CD4-positive, alpha-beta T cell treated with Interleukin-2 at 100 ng/mL for 4 hours (primary cell): ENCODE measurements around the gene PRMT1.

Experiments
- DNase-seq: peaks from one replicate; pipeline ENCODE4 v3.0.0-alpha.2; 2020; ENCODE audit warnings: low spot score

The PRMT1 gene

DNA sequence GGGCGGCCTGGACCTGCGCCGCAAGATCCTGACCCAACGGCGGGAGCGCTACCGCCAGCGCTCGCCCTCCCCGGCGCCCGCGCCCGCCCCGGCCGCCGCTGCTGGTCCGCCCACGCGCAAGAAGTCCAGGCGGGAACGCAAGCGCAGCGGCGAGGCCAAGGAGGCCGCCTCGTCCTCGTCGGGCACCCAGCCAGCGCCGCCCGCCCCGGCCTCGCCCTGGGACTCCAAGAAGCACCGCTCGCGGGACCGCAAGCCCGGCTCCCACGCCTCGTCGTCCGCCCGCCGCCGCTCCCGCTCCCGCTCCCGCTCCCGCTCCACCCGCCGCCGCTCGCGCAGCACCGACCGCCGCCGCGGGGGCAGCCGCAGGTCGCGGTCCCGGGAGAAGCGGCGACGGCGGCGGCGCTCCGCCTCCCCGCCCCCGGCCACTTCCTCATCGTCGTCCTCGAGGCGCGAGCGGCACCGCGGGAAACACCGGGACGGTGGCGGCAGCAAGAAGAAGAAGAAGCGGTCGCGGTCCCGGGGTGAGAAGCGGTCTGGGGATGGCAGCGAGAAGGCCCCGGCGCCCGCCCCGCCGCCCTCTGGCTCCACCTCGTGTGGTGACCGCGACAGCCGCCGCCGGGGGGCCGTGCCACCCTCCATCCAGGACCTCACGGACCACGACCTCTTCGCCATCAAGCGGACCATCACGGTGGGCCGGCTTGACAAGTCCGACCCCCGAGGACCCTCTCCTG lies 25.1 kb upstream of the PRMT1 start:
- DNase-seq: no peak

DNA sequence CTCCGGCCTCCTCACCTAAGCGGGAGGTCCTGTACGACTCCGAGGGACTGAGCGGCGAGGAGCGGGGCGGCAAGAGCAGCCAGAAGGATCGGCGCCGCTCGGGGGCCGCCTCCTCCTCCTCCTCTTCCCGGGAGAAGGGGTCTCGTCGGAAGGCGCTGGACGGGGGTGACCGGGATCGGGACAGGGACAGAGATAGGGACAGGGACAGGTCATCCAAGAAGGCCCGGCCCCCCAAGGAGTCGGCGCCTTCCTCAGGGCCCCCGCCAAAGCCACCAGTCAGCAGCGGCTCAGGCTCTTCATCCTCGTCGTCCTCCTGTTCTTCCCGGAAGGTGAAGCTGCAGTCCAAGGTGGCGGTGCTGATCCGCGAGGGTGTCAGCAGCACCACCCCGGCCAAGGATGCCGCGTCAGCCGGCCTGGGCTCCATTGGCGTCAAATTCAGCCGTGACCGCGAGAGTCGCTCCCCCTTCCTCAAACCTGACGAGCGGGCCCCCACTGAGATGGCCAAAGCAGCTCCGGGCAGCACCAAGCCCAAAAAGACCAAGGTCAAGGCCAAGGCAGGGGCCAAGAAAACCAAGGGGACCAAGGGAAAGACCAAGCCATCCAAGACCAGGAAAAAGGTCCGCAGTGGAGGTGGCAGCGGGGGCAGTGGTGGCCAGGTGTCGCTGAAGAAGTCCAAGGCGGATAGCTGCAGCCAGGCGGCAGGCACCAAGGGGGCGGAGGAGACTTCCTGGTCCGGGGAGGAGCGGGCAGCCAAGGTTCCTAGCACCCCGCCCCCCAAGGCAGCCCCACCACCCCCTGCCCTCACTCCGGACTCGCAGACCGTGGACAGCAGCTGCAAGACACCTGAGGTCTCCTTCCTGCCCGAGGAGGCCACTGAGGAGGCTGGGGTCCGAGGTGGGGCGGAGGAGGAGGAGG lies 24.3 kb upstream of the PRMT1 start:
- DNase-seq: no peak

DNA sequence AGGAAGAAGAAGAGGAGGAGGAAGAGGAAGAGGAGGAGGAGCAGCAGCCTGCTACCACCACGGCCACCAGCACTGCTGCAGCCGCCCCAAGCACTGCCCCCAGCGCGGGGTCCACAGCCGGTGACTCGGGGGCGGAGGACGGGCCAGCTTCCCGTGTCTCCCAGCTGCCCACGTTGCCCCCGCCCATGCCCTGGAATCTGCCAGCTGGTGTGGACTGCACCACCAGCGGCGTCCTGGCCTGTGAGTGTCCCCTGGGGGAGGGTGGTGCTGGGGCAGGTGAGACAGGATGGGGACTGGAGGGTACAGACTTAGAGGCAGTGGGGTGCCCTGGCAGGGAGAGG lies 23.6 kb upstream of the PRMT1 start:
- no peak for DNase-seq

DNA sequence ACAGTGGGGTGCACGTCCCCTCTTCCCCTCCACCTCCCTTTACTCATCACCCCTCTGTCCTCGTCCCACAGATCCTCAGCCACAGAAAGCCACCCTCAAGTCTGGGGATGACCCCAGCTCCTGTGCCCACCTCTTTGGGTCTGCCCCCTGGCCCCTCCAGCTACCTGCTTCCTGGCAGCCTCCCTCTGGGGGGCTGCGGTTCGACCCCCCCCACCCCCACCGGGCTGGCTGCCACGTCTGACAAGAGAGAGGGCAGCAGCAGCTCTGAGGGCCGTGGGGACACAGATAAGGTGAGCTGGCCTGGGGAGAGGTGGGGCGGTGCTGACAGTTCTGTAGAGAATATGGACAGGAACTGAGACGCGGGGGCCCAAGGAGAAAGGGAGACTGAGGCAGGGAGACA lies 22.5 kb upstream of the PRMT1 start:
- DNase-seq: no peak

DNA sequence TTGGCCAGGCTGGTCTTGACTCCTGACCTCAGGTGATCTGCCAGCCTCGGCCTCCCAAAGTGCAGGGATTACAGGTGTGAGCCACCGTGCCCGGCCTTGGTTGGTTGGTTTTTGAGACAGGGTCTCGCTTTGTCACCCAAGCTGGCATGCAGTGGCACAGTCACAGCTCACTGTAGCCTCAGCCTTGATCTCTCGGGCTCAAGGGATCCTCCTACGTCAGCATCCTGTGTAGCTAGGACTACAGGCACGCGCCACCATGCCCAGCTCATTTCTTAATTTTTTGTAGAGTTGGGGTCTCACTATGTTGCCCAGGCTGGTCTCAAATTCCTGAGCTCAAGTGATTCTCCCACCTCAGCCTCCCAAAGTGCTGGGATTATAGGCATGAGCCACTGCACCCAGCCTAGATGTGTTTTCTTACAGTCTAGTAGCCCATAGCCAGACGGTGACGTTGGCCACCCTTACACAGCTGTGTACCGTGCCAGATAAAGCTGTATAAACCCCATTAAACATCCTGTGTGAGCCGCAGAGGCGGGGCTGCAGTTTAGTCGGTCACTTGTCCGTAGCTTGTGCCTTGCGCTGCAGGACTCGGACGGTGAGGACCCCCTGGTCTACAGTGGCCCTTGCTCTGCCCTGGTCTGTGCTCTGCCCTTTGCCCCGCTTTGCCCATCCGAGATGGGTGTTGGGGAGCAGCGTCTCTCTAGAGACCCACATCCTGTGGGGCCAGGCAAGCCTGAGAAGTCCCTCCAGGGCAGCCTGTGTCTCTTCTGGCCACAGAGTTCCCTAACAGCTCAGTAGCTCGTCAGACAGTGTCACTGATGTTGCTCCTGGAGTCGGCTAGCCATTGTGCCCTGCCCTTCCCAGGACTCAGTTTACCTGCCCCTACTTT lies 21.3 kb upstream of the PRMT1 start:
- no peak for DNase-seq

DNA sequence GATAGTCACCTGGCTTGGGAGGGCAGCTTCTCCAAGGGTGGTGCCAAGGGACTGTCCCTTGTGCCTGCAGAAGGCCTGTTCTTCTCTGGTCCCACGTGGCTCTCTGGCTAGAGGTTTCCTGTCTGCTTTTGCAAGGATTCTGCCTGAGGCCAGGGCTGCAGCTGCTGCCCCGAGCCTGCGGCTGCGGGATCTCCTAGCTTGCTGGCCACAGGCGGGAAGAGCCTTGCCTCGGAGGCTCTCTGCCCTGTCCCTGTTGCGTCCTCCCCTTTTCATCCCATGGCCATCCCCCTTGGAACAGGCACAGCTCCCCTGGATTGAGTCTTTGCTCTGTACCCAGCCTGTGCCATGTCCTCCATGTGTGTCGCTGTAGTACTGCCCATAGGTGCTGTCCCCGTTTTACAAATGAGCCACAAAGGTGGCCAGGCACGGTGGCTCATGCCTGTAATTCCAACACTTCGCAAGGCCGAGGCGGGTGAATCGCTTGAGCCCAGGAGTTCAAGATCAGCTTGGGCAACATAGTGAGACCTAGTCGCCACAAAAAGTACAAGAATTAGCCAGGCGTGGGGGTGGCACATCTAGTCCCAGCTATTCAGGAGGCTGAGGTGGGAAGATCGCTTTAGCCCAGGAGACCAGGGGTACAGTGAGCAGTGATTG lies 20.5 kb upstream of the PRMT1 start:
- DNase-seq: no peak

DNA sequence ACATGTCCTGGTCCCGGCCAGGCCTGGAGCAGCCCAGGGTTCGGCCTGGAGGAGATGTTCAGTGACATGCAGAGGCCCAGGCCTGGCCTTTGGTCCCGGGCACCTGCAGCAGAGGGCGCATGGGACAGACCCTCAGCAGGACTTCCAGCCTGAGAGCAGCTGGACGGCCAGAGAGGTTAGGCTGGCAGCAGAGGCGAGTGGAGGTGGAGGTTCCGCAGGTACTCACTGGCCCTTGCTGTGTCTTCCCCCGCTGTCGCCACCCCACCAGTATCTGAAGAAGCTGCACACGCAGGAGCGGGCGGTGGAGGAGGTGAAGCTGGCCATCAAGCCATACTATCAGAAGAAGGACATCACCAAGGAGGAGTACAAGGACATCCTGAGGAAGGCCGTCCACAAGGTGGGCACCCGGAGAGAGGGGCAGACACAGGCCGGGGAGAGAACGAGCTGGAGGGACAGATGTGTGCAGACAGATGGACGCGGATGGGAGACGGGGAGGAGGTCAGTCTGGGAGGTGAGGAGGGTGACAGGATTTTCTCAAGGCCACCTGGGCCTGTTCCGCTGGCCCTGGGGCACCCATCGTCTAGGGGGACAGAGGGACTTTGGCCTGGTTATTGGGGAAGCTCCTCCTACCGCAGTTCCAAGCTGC lies 19.5 kb upstream of the PRMT1 start:
- no peak for DNase-seq

DNA sequence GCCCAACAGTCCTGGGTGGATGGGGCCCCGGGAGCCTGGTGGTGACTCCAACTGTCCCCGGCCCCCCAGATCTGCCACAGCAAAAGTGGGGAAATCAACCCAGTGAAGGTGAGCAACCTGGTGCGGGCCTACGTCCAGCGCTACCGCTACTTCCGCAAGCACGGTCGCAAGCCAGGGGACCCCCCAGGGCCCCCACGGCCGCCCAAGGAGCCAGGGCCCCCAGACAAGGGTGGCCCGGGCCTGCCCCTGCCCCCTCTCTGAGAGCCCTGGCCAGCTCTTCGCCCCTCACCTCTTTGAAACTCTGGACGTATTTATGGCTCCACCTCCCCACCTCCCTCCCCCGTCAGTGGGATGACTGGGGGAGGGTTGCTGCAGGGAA lies 18.9 kb upstream of the PRMT1 start:
- no peak for DNase-seq

DNA sequence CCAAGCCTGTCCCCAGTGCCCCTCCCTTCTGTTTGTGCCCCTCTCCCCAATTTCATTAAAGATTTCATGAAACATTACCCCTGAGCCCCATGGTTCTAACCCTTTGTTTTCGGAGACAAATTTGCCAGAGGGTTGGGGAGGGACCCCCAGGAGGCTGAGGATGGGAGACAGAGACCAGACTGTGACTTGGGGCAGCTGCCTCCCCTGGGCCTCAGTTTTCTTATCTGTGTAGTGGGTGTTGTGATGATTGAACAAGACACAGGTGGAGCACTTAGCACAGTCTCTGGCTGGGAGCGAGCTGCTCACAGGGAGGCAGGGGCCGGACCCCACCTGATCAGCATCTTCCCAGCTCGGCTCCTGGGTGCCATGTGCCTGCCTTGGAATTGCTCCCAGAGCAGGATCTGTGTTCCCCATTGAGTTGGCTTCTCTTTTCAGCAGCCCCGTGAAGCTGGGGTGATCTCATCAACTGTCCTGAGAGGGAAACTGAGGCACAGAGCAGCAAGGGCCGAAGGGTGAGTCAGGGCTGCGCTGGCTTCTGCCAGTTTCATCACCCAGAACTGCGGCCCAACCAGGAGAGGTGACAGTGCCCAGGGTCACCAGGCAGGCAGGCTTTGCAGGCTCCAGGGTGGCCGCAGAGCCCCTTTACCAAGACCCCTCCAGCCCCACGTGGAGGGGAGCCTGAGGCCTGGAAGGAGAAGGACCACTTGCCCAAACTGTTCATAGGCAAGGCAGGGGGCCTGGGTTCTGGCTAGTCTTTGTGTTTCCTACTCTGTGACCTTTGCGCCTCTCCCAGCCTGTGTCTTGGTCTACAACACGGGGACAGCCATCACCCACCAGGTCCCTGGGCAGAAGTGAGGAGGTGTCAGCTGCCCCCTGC lies 18.3 kb upstream of the PRMT1 start:
- DNase-seq: no peak

DNA sequence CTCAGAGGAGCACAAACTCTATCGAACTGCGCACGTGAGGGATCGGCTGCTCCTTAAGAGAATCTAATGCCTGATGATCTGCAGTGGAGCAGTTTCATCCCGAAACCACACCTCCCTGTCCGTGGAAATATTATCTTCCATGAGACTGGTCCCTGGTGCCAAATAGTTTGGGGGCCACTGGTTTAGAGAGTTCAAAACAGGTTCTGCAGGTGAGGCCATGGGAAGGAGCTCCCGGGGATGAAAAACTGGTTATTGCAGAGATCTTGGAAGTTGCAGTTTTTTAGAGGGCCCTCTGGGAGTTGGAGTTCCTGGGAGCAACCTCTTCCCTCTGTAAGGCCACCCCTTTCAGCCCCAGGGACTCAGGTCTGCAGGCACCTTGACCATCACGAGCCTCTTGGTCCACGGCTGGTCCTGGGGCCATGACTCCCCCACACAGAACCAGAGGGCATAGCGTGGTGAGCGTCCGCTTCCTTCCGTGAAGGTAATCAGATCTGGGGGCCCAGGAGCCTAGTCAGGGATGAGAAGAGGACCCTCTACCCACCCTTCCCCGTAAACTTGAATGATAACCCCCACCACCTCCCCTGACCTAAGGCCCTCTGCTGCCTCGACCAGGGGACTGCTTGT lies 16.6 kb upstream of the PRMT1 start:
- no peak for DNase-seq

DNA sequence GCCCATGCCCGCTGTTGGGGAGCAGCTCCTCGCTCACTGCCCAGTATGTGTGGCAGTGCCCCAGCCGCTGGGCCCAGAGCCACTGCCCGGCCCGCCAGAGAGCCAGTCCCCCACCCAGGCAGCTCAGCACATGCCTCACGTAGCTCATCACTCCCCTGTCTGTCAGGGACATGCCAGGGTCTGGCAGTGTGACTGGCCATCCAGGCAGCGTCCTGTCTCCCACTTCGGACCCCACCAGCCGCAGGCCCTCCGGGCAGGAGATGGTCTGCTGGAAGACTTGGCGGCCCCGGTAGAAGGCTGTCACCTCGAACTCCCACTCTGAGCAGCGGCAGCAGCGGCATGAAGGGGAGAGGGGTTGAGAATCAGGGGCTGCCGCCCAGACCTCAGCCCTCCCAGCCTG lies 15.1 kb upstream of the PRMT1 start:
- DNase-seq: no peak

DNA sequence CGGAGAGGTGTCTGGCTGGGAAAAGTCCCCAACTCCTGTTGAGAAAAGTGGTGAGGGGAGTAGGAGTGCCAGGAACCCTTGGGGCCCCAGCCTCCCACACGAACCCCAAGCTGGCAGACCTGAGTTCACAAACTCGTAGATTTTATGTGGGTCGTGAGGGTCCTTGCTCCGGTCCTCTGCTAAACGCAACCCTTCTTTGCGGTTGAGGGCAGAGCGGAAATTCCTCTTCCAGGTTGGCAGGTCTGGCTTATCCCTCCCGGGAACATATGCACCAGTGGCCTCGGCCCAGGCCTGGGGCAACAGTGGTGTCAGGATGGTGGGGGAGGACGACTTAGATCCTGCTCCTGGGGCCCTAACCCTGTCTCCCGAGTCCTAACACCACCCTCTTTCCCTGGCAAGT lies 13.8 kb upstream of the PRMT1 start:
- DNase-seq: no peak

DNA sequence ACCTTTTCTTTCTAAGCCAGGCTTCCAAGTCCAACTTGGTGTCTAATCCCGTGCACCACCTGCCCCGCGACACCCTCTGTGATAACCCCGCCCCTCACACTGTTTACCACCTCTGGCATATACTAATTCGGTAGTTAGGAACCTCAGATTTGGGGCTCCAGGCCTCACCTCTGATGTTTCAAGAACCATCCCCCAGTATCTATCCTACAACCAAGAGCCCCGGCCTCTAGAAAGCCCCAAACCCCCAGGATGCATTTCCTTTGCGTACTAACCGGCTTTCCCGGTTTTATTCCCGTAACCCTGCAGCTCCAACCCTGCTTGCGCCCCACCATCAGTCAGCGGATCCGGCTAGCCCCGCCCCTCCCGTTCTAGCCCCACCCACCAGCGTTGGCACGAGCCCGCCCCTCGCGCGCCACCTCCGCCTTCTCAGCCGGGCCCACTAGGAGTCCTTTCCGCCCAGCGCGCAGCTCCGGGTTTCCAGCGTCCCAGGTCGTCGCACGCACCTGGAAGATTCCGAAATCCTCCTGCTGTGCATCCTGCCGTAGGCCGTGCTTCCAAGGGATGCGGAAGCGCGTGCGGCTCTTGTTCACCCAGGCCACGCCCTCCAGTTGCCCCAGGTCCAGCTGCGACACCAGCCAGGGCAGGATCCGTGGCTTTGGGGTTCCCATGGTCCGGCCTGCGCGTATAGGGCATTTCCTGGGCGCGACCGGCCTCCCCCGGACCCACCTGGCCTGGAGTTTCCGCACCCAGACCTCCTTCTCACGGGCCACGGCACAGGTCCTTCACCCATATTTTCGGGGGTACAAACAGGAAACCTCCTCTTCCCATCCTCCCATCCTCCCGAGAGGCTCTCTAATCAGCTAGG lies 12.7 kb upstream of the PRMT1 start:
- DNase-seq: peak; percentile 91

DNA sequence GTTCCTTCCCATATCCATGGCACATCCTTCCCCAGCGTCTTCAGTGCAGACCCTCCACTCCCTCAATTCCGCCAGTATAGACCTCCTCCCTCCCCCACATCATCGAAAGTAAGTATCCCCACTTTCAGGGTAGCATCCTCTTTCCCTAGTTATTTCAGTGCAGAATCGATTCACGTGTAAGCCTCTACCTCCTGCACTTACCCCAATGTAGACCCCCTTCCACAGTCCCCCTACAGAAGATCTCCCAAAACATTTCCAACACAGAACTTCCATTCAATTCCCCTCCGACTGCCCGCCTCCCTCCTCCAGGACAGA lies 12.1 kb upstream of the PRMT1 start:
- DNase-seq: no peak

DNA sequence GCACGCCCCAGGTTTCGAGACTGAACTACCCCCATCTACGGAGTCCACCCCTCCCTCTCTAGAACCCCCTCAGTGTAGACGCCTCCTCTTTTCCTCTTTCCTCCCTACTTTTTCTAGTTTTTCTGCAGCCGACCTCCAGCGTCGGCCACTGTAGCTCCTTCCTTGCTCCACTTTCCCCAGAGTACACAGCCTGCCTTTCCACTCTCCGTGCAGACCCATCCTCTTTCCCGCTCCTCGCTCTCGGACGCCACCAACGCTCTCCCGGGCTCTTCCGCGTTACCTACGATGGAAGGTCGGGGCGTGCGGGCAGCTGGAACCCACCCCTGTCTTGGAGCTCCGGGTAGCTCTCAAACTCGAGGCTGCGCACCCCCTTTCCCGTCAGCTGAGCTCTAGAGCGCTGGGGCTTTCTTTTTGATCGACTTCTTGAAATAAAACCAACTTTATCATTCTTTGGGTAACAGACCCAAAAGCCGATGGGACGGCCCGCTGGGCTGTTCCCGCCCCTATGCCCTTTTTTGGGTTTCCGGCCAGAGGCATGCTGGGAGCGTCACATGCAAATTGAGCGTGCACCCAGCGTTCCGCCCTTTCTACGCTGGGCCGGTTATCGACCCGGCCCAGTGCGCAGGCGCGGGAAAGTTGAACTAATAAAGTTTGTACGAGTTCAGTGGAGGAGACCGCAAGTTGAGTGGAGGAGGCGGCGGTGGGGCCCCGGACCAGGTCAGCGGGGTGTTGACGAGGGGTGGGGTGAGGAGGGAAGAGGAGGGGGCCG lies 11.5 kb upstream of the PRMT1 start, which contains the start of the genes BCL2L12 and IRF3:
Gene BCL2L12 (plus strand): TSS at position 583 of the 769 bp plus-strand sequence. CDS start 760 bp downstream, outside the sequence.
Gene IRF3 (minus strand): TSS at position 507 of the 769 bp plus-strand sequence. CDS start 1,019 bp downstream, outside the sequence.
- DNase-seq: peak; percentile 100

DNA sequence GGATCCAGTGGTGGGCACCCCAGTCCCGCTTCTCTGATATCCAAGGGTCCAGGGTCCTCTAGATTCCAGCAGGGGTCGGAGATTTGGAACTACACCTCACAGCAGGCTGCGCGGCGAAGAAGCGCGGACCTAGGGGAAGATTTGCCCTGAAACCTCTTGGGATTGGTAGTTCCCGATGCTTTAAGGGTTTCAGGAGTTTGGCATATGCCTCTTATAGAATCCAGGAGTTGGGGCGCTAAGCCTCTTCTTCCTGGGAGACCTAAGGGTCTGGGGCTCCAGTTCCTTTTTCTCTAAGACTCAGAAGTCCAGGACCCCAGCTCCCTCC lies 11.0 kb upstream of the PRMT1 start:
- DNase-seq: no peak

DNA sequence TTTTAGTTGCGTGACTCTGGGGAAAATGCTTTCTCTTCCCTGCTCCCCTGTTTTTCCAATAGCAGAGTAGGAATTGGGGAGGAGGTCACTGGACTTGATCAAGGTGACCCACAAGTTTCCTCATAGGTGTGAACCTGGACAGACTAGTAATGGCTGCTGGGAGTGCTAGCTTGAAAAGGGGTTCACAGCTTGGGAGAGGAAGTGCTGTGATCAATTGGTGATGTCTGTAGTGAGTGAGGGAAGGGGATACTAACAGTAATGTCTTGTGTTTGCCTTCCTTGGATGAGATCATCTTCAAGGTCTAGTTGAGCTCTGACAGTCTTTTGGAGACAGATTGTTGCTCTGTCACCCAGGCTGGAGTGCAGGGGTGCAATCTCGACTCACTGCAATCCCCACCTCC lies 9.6 kb upstream of the PRMT1 start:
- DNase-seq: no peak

DNA sequence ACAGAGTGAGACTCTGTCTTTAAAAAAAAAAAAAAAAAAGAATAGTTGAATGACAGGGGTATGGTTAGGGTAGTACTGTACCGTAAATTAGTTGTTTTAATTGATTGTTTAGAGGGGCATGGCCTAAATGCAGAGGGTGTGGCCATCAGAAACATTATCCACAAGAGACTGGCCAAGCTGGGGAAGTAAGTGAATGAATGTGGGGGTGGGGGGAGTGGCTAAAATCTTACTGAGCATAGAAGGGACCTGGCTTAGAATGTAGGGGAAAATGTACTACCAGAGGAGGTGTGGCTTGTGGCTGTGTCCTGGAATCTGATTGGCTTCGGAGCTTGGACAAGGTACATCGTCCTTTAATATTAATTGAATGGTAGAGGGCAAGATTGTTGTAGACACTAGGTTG lies 7.6 kb upstream of the PRMT1 start:
- no peak for DNase-seq
